HepG2 (cell line): ENCODE data around the gene PDE4D. TPM values are rescaled to one million over a fixed set of nuclear protein-coding genes. Genes with fewer than 3 reads are reported as not detected.

Source experiments
- ATAC-seq: fragments of 200-7000 bp; cut with Tn5 transposase; 3 replicates; pipeline ENCODE4 v1.9.1; 2020; ENCODE audit warnings: mild to moderate bottlenecking, moderate library complexity
- BruUV-seq: library from RNA; stranded (reverse); fragments of 400-500 nt; replicated peaks from 2 replicates; lab custom pipeline; 2021; lab: Mats Ljungman, UMichigan
- CTCF ChIA-PET: fragments of 300-600 bp; formaldehyde crosslinking; extraction: SDS; loops from one replicate; lab custom pipeline; 2021; ENCODE audit warnings: low total read pairs, inconsistent platforms, low intra/inter-chr PET ratio; lab: Yijun Ruan, JAX
- POLR2A ChIA-PET: fragments of 350-600 bp; sonication (Branson Sonifier 250); formaldehyde crosslinking; loops from one replicate; lab custom pipeline; 2020; ENCODE audit warnings: antibody characterized with exemption, inconsistent platforms; lab: Yijun Ruan, JAX
- DNase-seq: peaks from one replicate; pipeline ENCODE4 v3.0.0-alpha.2; 2015; ENCODE audit warnings: low spot score
- FAIRE-seq: peaks from 3 replicates; lab custom pipeline; 2011; peaks lifted over from hg19 to GRCh38; lab: Jason Lieb, UNC
- H2AFZ ChIP-seq: one replicate; pipeline ENCODE4 v1.6.1; 2011; ENCODE audit warnings: low read length, inconsistent platforms
- H3K27ac ChIP-seq: fragments of 300-600 bp; 3 replicates; pipeline ENCODE4 v1.8.0; 2011; ENCODE audit warnings: mixed run types, mild to moderate bottlenecking, mixed read lengths, low read length, inconsistent platforms; ENCODE audit not compliant: insufficient read depth; ENCODE audit errors: extremely low read length
- H3K27me3 ChIP-seq, 2 experiments: fragments of 200-600 bp in 1 of 2; 2 replicates in 1 of 2; 3 replicates in 1 of 2; pipeline versions ENCODE4 v1.6.0 to v1.8.0; 2011; ENCODE audit warnings: low read length in 2 of 2, mild to moderate bottlenecking in 2 of 2, moderate library complexity in 2 of 2, inconsistent platforms in 1 of 2; ENCODE audit not compliant: insufficient read depth in 2 of 2, control insufficient read depth in 1 of 2
- H3K36me3 ChIP-seq, 2 experiments: fragments of 200-600 bp in 1 of 2; replicated peaks in 1 of 2; 2 replicates in 1 of 2; 3 replicates in 1 of 2; pipeline versions ENCODE4 v1.5.1 to v1.8.0; 2011; ENCODE audit warnings: low read length in 2 of 2, inconsistent platforms in 1 of 2; ENCODE audit not compliant: insufficient read depth in 2 of 2, control insufficient read depth in 1 of 2
- H3K4me1 ChIP-seq: 2 replicates; pipeline ENCODE4 v1.5.1; 2012; ENCODE audit warnings: low read length, inconsistent platforms; ENCODE audit not compliant: insufficient read depth
- H3K4me2 ChIP-seq: 2 replicates; pipeline ENCODE4 v1.6.0; 2011; ENCODE audit warnings: low read depth, low read length, inconsistent platforms
- H3K4me3 ChIP-seq, 3 experiments: fragments of 200-600 bp in 1 of 3; sonication (generic), shearing (Covaris generic) in 1 of 3; replicated peaks in 1 of 3; 2 replicates each; pipeline ENCODE4 v1.5.1; 2011 to 2016; ENCODE audit warnings: low read length in 3 of 3, inconsistent platforms in 2 of 3, low read depth in 2 of 3, mild to moderate bottlenecking in 2 of 3, control low read depth in 1 of 3, mixed read lengths in 1 of 3; ENCODE audit not compliant: insufficient read depth in 1 of 3
- H3K79me2 ChIP-seq: one replicate; pipeline ENCODE4 v1.6.1; 2011; ENCODE audit warnings: low read length, inconsistent platforms; ENCODE audit not compliant: insufficient read depth
- H3K9ac ChIP-seq: 2 replicates; pipeline ENCODE4 v1.6.0; 2011; ENCODE audit warnings: mild to moderate bottlenecking, low read depth, low read length, inconsistent platforms; ENCODE audit not compliant: insufficient read depth
- H3K9me3 ChIP-seq: 2 replicates; pipeline ENCODE4 v1.5.1; 2012; ENCODE audit warnings: mild to moderate bottlenecking, low read length
- H4K20me1 ChIP-seq: 2 replicates; pipeline ENCODE4 v1.6.0; 2011; ENCODE audit warnings: inconsistent platforms, mild to moderate bottlenecking, low read length, moderate library complexity; ENCODE audit not compliant: insufficient read depth
- ATF4 ChIP-seq, 2 experiments: fragments of 450-650 bp in 1 of 2; sonication (generic) in 1 of 2; formaldehyde crosslinking; IDR thresholded peaks; 2 replicates each; pipeline versions ENCODE4 v1.5.0 to v1.8.0; 2020 to 2022; ENCODE audit warnings: mild to moderate bottlenecking in 1 of 2, missing genetic modification reagents in 1 of 2
- GATAD2A ChIP-seq: IDR thresholded peaks from 2 replicates; pipeline ENCODE4 v1.6.1; 2016
- JUNB ChIP-seq: sonication (generic); formaldehyde crosslinking; IDR thresholded peaks from 2 replicates; pipeline ENCODE4 v1.8.0; 2022; ENCODE audit warnings: missing genetic modification reagents, mild to moderate bottlenecking, borderline replicate concordance
- MLLT10 ChIP-seq: sonication (generic); formaldehyde crosslinking; IDR thresholded peaks from 2 replicates; pipeline ENCODE4 v1.4.0; 2020; ENCODE audit warnings: missing genetic modification reagents
- PHF21A ChIP-seq: sonication (generic); formaldehyde crosslinking; IDR thresholded peaks from 2 replicates; pipeline ENCODE4 v1.5.0; 2020; ENCODE audit warnings: mild to moderate bottlenecking, missing genetic modification reagents
- RAD21 ChIP-seq: fragments of 450-650 bp; formaldehyde crosslinking; IDR thresholded peaks from 2 replicates; pipeline ENCODE4 v1.5.0; 2020; ENCODE audit warnings: mild to moderate bottlenecking
- SMC3 ChIP-seq: IDR thresholded peaks from 2 replicates; pipeline ENCODE4 v1.6.1; 2011; ENCODE audit warnings: low read length, improper control_type of control experiment
- STAG1 ChIP-seq: sonication (generic); formaldehyde crosslinking; IDR thresholded peaks from 2 replicates; pipeline ENCODE4 v1.4.0; 2020; ENCODE audit warnings: missing genetic modification reagents
- TOE1 ChIP-seq: sonication (generic); formaldehyde crosslinking; IDR thresholded peaks from 2 replicates; pipeline ENCODE4 v1.4.0; 2020; ENCODE audit warnings: mild to moderate bottlenecking, missing genetic modification reagents
- ZBTB14 ChIP-seq: sonication (generic); formaldehyde crosslinking; IDR thresholded peaks from 2 replicates; pipeline ENCODE4 v1.4.0; 2020; ENCODE audit warnings: missing genetic modification reagents
- ZNF333 ChIP-seq: sonication (generic); formaldehyde crosslinking; IDR thresholded peaks from 2 replicates; pipeline ENCODE4 v1.4.0; 2020; ENCODE audit warnings: mild to moderate bottlenecking, missing genetic modification reagents, borderline replicate concordance
- ZNF713 ChIP-seq: sonication (generic); formaldehyde crosslinking; IDR thresholded peaks from 2 replicates; pipeline ENCODE4 v1.4.0; 2020; ENCODE audit warnings: mild to moderate bottlenecking, missing genetic modification reagents
- ZNF850 ChIP-seq: sonication (generic); formaldehyde crosslinking; conservative IDR thresholded peaks from 2 replicates; pipeline ENCODE4 v1.9.0; 2021; ENCODE audit warnings: mild to moderate bottlenecking, missing genetic modification reagents
- WGBS: methylation state at CpG from one replicate; pipeline ENCODE4 v1.1.6; 2017; ENCODE audit warnings: low lambda C conversion rate; 5-methylcytosine and 5-hydroxymethylcytosine counted together
- in situ Hi-C: cut with HindIII; loops from 2 replicates; pipeline ENCODE4 v1.10.0; 2017; ENCODE audit warnings: low pct_unique_long_range_greater_than_20kb; ENCODE audit not compliant: extremely low pct_ligation_motif_present
- intact Hi-C: fragments of 100-400 bp; cut with micrococcal nuclease; formaldehyde crosslinking; loops from one replicate; pipeline ENCODE4 v1.10.0; 2022; ENCODE audit not compliant: unreplicated experiment
- polyA plus RNA-seq, 8 experiments: library from polyadenylated mRNA; depleted of rRNA in 3 of 8; stranded (reverse) in 7 of 8; unstranded in 1 of 8; fragments of >200 nt; fragmentation: Illumina TruSeq in 4 of 8; extraction: Trizol in 4 of 8; gene quantifications; 2 replicates each; pipeline versions ENCODE4 v1.2.1 to v1.2.3, GENCODE V29; 2011 to 2016; ENCODE audit warnings: low read depth in 4 of 8, missing spikeins in 1 of 8, mixed read lengths in 1 of 8; ENCODE audit not compliant: insufficient read depth in 1 of 8
- total RNA-seq, 5 experiments: library from RNA; depleted of rRNA; stranded (reverse); fragments of >200 nt; fragmentation: Illumina TruSeq; extraction: Trizol; gene quantifications; 2 replicates each; pipeline ENCODE4 v1.2.3, GENCODE V29; 2016; ENCODE audit warnings: low read depth in 1 of 5
- TF ChIP-seq, protein P1 (sequence below): sonication (generic); formaldehyde crosslinking; IDR thresholded peaks from 2 replicates; pipeline ENCODE4 v1.4.0; 2020; ENCODE audit warnings: mild to moderate bottlenecking, missing genetic modification reagents
- TF ChIP-seq, protein P2 (sequence below): sonication (generic); formaldehyde crosslinking; IDR thresholded peaks from 2 replicates; pipeline ENCODE4 v1.5.0; 2020; ENCODE audit warnings: mild to moderate bottlenecking, missing genetic modification reagents, moderate library complexity
- TF ChIP-seq, protein P3 (sequence below): sonication (generic); formaldehyde crosslinking; conservative IDR thresholded peaks from 2 replicates; pipeline ENCODE4 v1.8.1; 2023; ENCODE audit warnings: missing genetic modification reagents
- TF ChIP-seq, protein P4 (sequence below): sonication (generic); formaldehyde crosslinking; IDR thresholded peaks from 2 replicates; pipeline ENCODE4 v1.4.0; 2020; ENCODE audit warnings: mild to moderate bottlenecking, missing genetic modification reagents

PDE4D gene
- total and polyA plus RNA-seq, 2 of the 13 experiments (the other 11 are each of a cell fraction or from before 2014, with no cell fraction given) = 7.0 to 12.2 TPM

- in situ Hi-C loops (no loop called here), intact Hi-C loops (loop anchor here (1.0 kb wide), 2 partner anchors 140 to 283 kb away; no protein-coding TSS in a partner anchor)
- ATAC-seq = peak; percentile 88
- no peaks in the 10 kb centered on the region for H3K36me3 ChIP-seq
- no peaks in the 10 kb centered on the region for H3K9me3 ChIP-seq
- no peak overlapping the region for H3K27ac ChIP-seq
- WGBS = 12% methylated on average over 5 of the region's 5 CpGs
- CTCF ChIA-PET = interaction anchor here (1.1 to 2.3 kb wide), 5 partner anchors 140 to 303 kb away, joined by 3 to 18 read pairs (median 6); no protein-coding TSS in a partner anchor
- POLR2A ChIA-PET = no interaction called here
- no peaks in the 10 kb centered on the region for H3K27me3 ChIP-seq
- no peak overlapping the region for H3K4me2 ChIP-seq
- no peaks in the 10 kb centered on the region for H3K79me2 ChIP-seq
- FAIRE-seq = peak; percentile 30
- H3K4me3 ChIP-seq = no peak overlapping the region
- DNase-seq = peak; percentile 63
- H4K20me1 ChIP-seq = no peaks in the 10 kb centered on the region
- BruUV-seq = no TSS peak
- no peak overlapping the region for H3K9ac ChIP-seq
- H2AFZ ChIP-seq = no peak overlapping the region
- H3K4me1 ChIP-seq = no peaks in the 10 kb centered on the region
- TF ChIP-seq JUNB (CRISPR knock-in tag) (no peak), GATAD2A (CRISPR knock-in tag) (peak; percentile 40; the same call in 1 of the 2 replicates), TOE1 (CRISPR knock-in tag) (no peak), RAD21 (CRISPR knock-in tag) (peak; percentile 85), ZNF713 (CRISPR knock-in tag) (no peak), MLLT10 (no peak), ZNF850 (CRISPR knock-in tag) (no peak), ATF4 (CRISPR knock-in tag; IDR thresholded peaks at IDR 0.05) (no peak), PHF21A (CRISPR knock-in tag) (no peak), SMC3 (peak; percentile 89), ZNF333 (CRISPR knock-in tag) (no peak), ZBTB14 (CRISPR knock-in tag) (no peak), STAG1 (CRISPR knock-in tag) (peak; percentile 92)
- TF ChIP-seq, protein P1, sequence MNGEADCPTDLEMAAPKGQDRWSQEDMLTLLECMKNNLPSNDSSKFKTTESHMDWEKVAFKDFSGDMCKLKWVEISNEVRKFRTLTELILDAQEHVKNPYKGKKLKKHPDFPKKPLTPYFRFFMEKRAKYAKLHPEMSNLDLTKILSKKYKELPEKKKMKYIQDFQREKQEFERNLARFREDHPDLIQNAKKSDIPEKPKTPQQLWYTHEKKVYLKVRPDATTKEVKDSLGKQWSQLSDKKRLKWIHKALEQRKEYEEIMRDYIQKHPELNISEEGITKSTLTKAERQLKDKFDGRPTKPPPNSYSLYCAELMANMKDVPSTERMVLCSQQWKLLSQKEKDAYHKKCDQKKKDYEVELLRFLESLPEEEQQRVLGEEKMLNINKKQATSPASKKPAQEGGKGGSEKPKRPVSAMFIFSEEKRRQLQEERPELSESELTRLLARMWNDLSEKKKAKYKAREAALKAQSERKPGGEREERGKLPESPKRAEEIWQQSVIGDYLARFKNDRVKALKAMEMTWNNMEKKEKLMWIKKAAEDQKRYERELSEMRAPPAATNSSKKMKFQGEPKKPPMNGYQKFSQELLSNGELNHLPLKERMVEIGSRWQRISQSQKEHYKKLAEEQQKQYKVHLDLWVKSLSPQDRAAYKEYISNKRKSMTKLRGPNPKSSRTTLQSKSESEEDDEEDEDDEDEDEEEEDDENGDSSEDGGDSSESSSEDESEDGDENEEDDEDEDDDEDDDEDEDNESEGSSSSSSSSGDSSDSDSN (CRISPR knock-in tag) = no peak
- TF ChIP-seq, protein P2, sequence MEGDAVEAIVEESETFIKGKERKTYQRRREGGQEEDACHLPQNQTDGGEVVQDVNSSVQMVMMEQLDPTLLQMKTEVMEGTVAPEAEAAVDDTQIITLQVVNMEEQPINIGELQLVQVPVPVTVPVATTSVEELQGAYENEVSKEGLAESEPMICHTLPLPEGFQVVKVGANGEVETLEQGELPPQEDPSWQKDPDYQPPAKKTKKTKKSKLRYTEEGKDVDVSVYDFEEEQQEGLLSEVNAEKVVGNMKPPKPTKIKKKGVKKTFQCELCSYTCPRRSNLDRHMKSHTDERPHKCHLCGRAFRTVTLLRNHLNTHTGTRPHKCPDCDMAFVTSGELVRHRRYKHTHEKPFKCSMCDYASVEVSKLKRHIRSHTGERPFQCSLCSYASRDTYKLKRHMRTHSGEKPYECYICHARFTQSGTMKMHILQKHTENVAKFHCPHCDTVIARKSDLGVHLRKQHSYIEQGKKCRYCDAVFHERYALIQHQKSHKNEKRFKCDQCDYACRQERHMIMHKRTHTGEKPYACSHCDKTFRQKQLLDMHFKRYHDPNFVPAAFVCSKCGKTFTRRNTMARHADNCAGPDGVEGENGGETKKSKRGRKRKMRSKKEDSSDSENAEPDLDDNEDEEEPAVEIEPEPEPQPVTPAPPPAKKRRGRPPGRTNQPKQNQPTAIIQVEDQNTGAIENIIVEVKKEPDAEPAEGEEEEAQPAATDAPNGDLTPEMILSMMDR (CRISPR knock-in tag) = peak; percentile 77
- TF ChIP-seq, protein P3, sequence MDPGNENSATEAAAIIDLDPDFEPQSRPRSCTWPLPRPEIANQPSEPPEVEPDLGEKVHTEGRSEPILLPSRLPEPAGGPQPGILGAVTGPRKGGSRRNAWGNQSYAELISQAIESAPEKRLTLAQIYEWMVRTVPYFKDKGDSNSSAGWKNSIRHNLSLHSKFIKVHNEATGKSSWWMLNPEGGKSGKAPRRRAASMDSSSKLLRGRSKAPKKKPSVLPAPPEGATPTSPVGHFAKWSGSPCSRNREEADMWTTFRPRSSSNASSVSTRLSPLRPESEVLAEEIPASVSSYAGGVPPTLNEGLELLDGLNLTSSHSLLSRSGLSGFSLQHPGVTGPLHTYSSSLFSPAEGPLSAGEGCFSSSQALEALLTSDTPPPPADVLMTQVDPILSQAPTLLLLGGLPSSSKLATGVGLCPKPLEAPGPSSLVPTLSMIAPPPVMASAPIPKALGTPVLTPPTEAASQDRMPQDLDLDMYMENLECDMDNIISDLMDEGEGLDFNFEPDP (CRISPR knock-in tag) = no peak
- TF ChIP-seq, protein P4, sequence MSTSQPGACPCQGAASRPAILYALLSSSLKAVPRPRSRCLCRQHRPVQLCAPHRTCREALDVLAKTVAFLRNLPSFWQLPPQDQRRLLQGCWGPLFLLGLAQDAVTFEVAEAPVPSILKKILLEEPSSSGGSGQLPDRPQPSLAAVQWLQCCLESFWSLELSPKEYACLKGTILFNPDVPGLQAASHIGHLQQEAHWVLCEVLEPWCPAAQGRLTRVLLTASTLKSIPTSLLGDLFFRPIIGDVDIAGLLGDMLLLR (CRISPR knock-in tag) = no peak
Observed at GRCh38 chr5:59174248-59174844, 719.2 kb downstream of the PDE4D start.
